ENCODE results near the gene LGALS1. TPM values are rescaled to one million over a fixed set of nuclear protein-coding genes. Genes with fewer than 3 reads are reported as not detected.
A peak's percentile ranks its signal among the peaks of the same experiment; 100 is the strongest.

LGALS1 gene
- total and polyA plus RNA-seq, 2 donors (not counting 1 experiment from before 2014, with no cell fraction given): 106 to 207 TPM

DNA sequence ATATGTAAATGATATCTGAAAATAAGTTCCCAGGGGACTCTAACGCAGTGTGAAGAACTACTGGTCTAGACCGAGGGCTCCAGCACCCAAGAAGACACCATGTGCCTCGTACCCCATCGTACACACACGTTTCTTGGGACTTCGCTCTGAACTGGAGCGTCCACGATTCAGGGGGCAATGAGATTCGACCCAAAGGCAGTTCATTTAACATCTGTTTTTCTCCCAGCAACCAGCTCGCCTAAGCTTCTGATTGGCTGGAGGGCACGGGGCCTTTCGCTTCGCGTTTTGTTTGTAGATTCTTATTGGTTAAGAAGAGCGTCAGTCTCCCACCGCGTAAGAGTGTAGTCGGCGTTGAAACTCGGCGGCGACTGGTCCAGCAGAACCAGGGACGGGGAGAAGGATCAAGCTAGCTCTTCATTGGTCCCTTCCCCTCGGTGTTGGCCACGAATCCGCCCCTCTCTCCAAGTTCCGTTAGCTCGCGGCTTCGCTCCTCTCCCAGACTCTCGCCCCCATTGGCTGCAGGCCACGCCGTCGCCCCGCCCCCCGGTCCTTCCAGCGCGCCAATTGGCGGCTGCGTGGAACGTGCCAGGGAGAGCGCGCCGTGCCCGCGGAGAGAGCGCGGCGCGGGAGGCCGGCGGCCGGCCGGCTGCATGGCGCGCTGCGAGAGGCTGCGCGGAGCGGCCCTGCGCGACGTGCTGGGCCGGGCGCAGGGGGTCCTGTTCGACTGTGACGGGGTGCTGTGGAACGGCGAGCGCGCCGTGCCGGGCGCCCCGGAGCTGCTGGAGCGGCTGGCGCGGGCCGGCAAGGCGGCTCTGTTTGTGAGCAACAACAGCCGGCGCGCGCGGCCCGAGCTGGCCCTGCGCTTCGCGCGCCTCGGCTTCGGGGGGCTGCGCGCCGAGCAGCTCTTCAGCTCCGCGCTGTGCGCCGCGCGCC lies 17.0 kb upstream of the LGALS1 start, which contains the start of gene PDXP:
Gene PDXP, plus strand, starts transcription at position 591 of the 933 bp plus-strand sequence. Its CDS starts 60 bp downstream, at position 651.
- Mint-ChIP-seq H3K9me3 (ENCODE audit: insufficient read depth) (no peaks in the 10 kb centered on the region), H3K27ac (peak within 1 kb of the TSS; percentile 99), H3K4me3 (peak within 1 kb of the TSS; percentile 98), H3K4me1 (peaks cover 47% of the 10 kb centered on the region), H3K27me3 (no peaks in the 10 kb centered on the region)
- ChIA-PET POLR2A (interaction anchor here (0.6 to 3.0 kb wide), 14 partner anchors 14 to 50 kb away, joined by 3 to 44 read pairs (median 6); partner anchors contain the start of genes GGA1, LGALS1 and NOL12), CTCF (interaction anchor here (0.8 to 22.6 kb wide), 19 partner anchors 9 to 238 kb away, joined by 3 to 462 read pairs (median 6); partner anchors contain the start of genes GGA1, LGALS1, NOL12 and SH3BP1)
- H3K9me3 ChIP-seq (ENCODE audit: control extremely low read depth in 1 of 3, control insufficient read depth in 2 of 3, insufficient read depth in 1 of 3, low read length in 2 of 3): no peaks in the 10 kb centered on the region
- H3K4me2 ChIP-seq (replicated peaks; ENCODE audit: low read depth, low read length, poor library complexity, severe bottlenecking): peak within 1 kb of the TSS; percentile 97
- peak within 1 kb of the TSS; percentile 73 for H2AFZ ChIP-seq (ENCODE audit: insufficient read depth, low read depth, low read length, poor library complexity, severe bottlenecking)
- intact Hi-C loops (cut with micrococcal nuclease): loop anchor here (1.0 kb wide), 5 partner anchors 15 to 88 kb away; partner anchors contain the start of genes GGA1 and NOL12
- H3K36me3 ChIP-seq (replicated peaks in 1 of 2; ENCODE audit: control extremely low read depth in 1 of 2, control insufficient read depth in 1 of 2, extremely low read depth in 1 of 2, insufficient read depth in 2 of 2, low read length in 1 of 2): peaks cover 0 to 12% of the 10 kb centered on the region in 2 experiments
- no peak for TF ChIP-seq EZH2 (IDR thresholded peaks at IDR 0.05; ENCODE audit: borderline replicate concordance, insufficient read depth, low read depth, low read length, poor library complexity, severe bottlenecking)
- TF ChIP-seq, protein P1, sequence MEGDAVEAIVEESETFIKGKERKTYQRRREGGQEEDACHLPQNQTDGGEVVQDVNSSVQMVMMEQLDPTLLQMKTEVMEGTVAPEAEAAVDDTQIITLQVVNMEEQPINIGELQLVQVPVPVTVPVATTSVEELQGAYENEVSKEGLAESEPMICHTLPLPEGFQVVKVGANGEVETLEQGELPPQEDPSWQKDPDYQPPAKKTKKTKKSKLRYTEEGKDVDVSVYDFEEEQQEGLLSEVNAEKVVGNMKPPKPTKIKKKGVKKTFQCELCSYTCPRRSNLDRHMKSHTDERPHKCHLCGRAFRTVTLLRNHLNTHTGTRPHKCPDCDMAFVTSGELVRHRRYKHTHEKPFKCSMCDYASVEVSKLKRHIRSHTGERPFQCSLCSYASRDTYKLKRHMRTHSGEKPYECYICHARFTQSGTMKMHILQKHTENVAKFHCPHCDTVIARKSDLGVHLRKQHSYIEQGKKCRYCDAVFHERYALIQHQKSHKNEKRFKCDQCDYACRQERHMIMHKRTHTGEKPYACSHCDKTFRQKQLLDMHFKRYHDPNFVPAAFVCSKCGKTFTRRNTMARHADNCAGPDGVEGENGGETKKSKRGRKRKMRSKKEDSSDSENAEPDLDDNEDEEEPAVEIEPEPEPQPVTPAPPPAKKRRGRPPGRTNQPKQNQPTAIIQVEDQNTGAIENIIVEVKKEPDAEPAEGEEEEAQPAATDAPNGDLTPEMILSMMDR (IDR thresholded peaks at IDR 0.05): no peak
- peaks cover 8% of the 10 kb centered on the region for H4K20me1 ChIP-seq (ENCODE audit: control insufficient read depth, insufficient read depth, low read length, poor library complexity, severe bottlenecking)
- H3K27me3 ChIP-seq (replicated peaks in 1 of 4; ENCODE audit: control extremely low read depth in 1 of 4, control insufficient read depth in 3 of 4, insufficient read depth in 4 of 4, low read length in 3 of 4): no peaks in the 10 kb centered on the region
- ATAC-seq (ENCODE audit: low read depth): peak; percentile 88
- DNase-seq: peak; percentile 99
- H3K4me3 ChIP-seq (ENCODE audit: control extremely low read depth in 1 of 5, extremely low read depth in 1 of 5, insufficient read depth in 1 of 5, low read depth in 2 of 5, low read length in 4 of 5): peak within 1 kb of the TSS; percentile 49 to 74 (median 64)
- under 1% methylated on average over 94 of the region's 101 CpGs for WGBS (ENCODE audit: insufficient coverage)
- H3K27ac ChIP-seq (ENCODE audit: low read length in 2 of 2): peak within 1 kb of the TSS; percentile 72 to 84
- peak within 1 kb of the TSS; percentile 66 for H3K9ac ChIP-seq (ENCODE audit: low read length)
- peaks cover 38% of the 10 kb centered on the region for H3K79me2 ChIP-seq (ENCODE audit: control insufficient read depth, insufficient read depth, low read length)
- H3K4me1 ChIP-seq (ENCODE audit: control insufficient read depth in 2 of 2, insufficient read depth in 2 of 2, low read length in 2 of 2): peaks cover 38 to 46% of the 10 kb centered on the region in 2 donors

Measured in B cell (primary cell).